ENCODE results near the gene POLE.

The POLE gene

GRCh38 chr12:132659146-132659545, 28.0 kb downstream of the POLE start:
- peaks cover 15 to 94% (median 78%) of the 10 kb centered on the region in 5 donors for H3K36me3 ChIP-seq (ENCODE audit: control insufficient read depth in 5 of 5, insufficient read depth in 5 of 5, low read length in 5 of 5)
- no peaks in the 10 kb centered on the region for H3K9me3 ChIP-seq (ENCODE audit: control insufficient read depth in 5 of 5, low read length in 5 of 5)
- H3K27me3 ChIP-seq (ENCODE audit: control insufficient read depth in 5 of 5, insufficient read depth in 4 of 5, low read length in 5 of 5) = no peaks in the 10 kb centered on the region
- peaks cover 2 to 32% (median 10%) of the 10 kb centered on the region in 5 donors for H3K4me1 ChIP-seq (ENCODE audit: control insufficient read depth in 5 of 5, insufficient read depth in 5 of 5, low read length in 5 of 5)
- no peak overlapping the region for H3K9ac ChIP-seq (ENCODE audit: low read length in 5 of 5)
- H3K27ac ChIP-seq (ENCODE audit: low read depth, low read length) = no peak overlapping the region
- H3K4me3 ChIP-seq (ENCODE audit: low read depth in 1 of 5, low read length in 5 of 5) = no peak overlapping the region

DNA sequence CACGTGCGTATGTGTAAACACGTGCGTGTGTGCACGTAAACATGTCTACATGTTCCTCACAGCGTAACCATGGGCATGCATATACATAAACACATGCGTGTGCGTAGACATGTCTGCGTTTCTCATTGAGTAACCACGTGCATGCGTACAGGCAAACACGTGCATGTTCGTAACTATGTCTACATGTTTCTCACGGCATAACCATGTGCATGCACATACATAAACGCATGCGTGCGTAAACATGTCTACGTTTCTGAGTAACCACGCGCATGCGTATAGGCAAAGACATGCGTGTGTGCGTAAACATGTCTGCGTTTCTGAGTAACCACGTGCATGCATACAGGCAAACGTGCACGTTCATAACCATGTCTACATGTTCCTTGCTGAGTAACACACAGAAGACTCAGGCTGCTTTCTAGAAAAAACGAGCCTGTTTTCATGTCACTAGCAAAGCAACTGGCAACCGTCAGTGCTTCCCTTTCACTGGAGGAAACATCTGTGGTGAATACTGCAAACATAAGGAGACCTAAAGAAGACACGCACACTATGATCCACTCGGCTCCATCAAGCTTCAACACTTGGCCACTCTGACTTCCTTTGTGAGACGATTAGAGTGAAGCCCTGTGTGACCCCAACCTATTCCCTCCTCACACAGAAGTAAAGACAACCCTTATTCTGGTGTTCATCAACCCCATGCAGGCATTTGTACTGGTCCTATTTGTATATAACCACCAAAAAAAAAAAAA, 28.8 kb downstream of the POLE start:
- H3K9ac ChIP-seq (ENCODE audit: low read length in 5 of 5) = no peak overlapping the region
- no peak overlapping the region for H3K27ac ChIP-seq (ENCODE audit: low read depth, low read length)
- H3K9me3 ChIP-seq (ENCODE audit: control insufficient read depth in 5 of 5, low read length in 5 of 5) = no peaks in the 10 kb centered on the region
- H3K4me1 ChIP-seq (ENCODE audit: control insufficient read depth in 5 of 5, insufficient read depth in 5 of 5, low read length in 5 of 5) = peaks cover 2 to 29% (median 10%) of the 10 kb centered on the region in 5 donors
- H3K36me3 ChIP-seq (ENCODE audit: control insufficient read depth in 5 of 5, insufficient read depth in 5 of 5, low read length in 5 of 5) = peaks cover 20 to 92% (median 76%) of the 10 kb centered on the region in 5 donors
- no peak overlapping the region for H3K4me3 ChIP-seq (ENCODE audit: low read depth in 1 of 5, low read length in 5 of 5)
- no peaks in the 10 kb centered on the region for H3K27me3 ChIP-seq (ENCODE audit: control insufficient read depth in 5 of 5, insufficient read depth in 4 of 5, low read length in 5 of 5)

DNA sequence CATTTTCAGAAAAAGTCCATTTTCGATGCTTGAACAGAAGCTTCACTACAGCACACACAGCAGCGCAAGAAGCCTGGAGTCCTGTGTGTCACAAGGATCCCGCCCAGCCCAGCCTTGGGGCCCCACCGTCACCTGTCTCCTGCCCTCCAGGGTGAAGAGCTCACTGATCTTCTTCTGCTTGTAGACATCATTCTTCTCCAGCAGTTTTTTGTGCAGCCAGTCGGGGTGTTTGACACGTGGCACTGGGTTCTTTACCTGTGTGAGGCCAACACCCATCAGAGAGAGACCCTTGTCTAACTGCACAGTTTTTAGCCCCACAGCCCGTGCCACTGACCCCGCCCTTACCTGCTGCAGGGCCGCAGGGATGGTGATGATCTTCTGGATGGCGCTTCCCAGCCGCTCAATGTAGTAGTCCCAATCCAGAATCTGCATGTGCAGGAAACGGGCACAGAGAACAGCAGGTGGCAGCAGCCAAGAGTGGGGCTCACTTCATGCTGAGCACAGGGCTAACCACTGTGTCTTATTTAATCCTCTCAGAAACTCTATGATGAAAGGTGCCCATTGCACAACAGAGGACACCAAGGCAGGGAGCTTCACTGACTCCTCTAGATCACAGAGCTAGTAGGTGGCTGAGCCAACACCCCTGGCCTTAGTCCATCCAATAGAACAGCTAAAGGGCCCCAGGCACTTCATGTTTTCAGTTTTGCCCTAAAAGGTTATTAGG, 30.0 kb downstream of the POLE start:
- peaks cover 20 to 91% (median 73%) of the 10 kb centered on the region in 5 donors for H3K36me3 ChIP-seq (ENCODE audit: control insufficient read depth in 5 of 5, insufficient read depth in 5 of 5, low read length in 5 of 5)

GRCh38 chr12:132653567-132654290, 33.4 kb downstream of the POLE start:
- Histone ChIP-seq H3K4me3 (ENCODE audit: low read depth in 1 of 5, low read length in 5 of 5) (no peak overlapping the region), H3K9me3 (ENCODE audit: control insufficient read depth in 5 of 5, low read length in 5 of 5) (no peaks in the 10 kb centered on the region), H3K4me1 (ENCODE audit: control insufficient read depth in 5 of 5, insufficient read depth in 5 of 5, low read length in 5 of 5) (peaks cover 0 to 4% (median 0%) of the 10 kb centered on the region in 5 donors), H3K9ac (ENCODE audit: low read length in 5 of 5) (no peak overlapping the region), H3K27ac (ENCODE audit: low read depth, low read length) (no peak overlapping the region), H3K36me3 (ENCODE audit: control insufficient read depth in 5 of 5, insufficient read depth in 5 of 5, low read length in 5 of 5) (peaks cover 18 to 82% (median 58%) of the 10 kb centered on the region in 5 donors), H3K27me3 (ENCODE audit: control insufficient read depth in 5 of 5, insufficient read depth in 4 of 5, low read length in 5 of 5) (no peaks in the 10 kb centered on the region)

More for the DNA sequence above, 30.0 kb downstream of the POLE start:
- Histone ChIP-seq H3K27me3 (ENCODE audit: control insufficient read depth in 5 of 5, insufficient read depth in 4 of 5, low read length in 5 of 5) (no peaks in the 10 kb centered on the region), H3K4me1 (ENCODE audit: control insufficient read depth in 5 of 5, insufficient read depth in 5 of 5, low read length in 5 of 5) (peaks cover 2 to 18% (median 4%) of the 10 kb centered on the region in 5 donors), H3K9ac (ENCODE audit: low read length in 5 of 5) (no peak overlapping the region), H3K9me3 (ENCODE audit: control insufficient read depth in 5 of 5, low read length in 5 of 5) (no peaks in the 10 kb centered on the region), H3K4me3 (ENCODE audit: low read depth in 1 of 5, low read length in 5 of 5) (no peak overlapping the region), H3K27ac (ENCODE audit: low read depth, low read length) (no peak overlapping the region)

DNA sequence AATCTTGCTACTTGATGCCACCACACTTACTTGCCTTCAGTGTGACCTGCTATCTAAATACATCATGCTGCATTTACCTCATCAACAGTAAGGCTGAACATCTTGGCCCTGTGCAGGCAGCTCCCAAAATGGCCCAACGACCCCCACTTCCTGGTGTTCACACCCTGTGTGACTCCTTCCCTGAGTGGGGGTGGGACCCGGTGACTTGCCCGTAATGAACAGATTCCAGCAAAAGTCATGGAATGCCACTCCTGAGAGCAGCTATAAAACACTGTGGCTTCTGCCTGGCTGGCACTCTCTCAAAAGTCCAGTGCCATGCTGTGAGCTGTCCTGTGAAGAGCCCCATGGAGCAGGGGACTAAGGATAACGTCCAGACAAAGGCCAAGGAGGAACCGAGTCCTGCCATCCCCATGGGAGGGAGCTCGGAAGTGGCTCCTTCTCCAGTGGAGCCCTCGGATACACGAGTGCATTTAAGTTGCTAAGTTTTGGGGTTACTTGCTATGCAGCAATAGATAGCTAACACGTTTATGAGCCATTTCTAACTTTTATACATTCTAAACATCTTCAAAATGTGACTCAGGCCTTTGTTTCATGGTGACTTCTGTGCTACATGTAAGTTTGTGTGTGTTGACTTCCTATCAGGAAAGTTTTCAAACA, 35.6 kb downstream of the POLE start:
- Histone ChIP-seq H3K9ac (ENCODE audit: low read length in 5 of 5) (no peak overlapping the region), H3K4me1 (ENCODE audit: control insufficient read depth in 5 of 5, insufficient read depth in 5 of 5, low read length in 5 of 5) (no peaks in the 10 kb centered on the region), H3K36me3 (ENCODE audit: control insufficient read depth in 5 of 5, insufficient read depth in 5 of 5, low read length in 5 of 5) (peaks cover 5 to 77% (median 54%) of the 10 kb centered on the region in 5 donors), H3K4me3 (ENCODE audit: low read depth in 1 of 5, low read length in 5 of 5) (no peak overlapping the region), H3K27ac (ENCODE audit: low read depth, low read length) (no peak overlapping the region), H3K27me3 (ENCODE audit: control insufficient read depth in 5 of 5, insufficient read depth in 4 of 5, low read length in 5 of 5) (no peaks in the 10 kb centered on the region), H3K9me3 (ENCODE audit: control insufficient read depth in 5 of 5, low read length in 5 of 5) (no peaks in the 10 kb centered on the region)

GRCh38 chr12:132649226-132649945, 37.8 kb downstream of the POLE start:
- Histone ChIP-seq H3K9ac (ENCODE audit: low read length in 5 of 5) (no peak overlapping the region), H3K4me3 (ENCODE audit: low read depth in 1 of 5, low read length in 5 of 5) (no peak overlapping the region), H3K4me1 (ENCODE audit: control insufficient read depth in 5 of 5, insufficient read depth in 5 of 5, low read length in 5 of 5) (no peaks in the 10 kb centered on the region), H3K27me3 (ENCODE audit: control insufficient read depth in 5 of 5, insufficient read depth in 4 of 5, low read length in 5 of 5) (no peaks in the 10 kb centered on the region), H3K27ac (ENCODE audit: low read depth, low read length) (no peak overlapping the region), H3K36me3 (ENCODE audit: control insufficient read depth in 5 of 5, insufficient read depth in 5 of 5, low read length in 5 of 5) (peaks cover 5 to 70% (median 50%) of the 10 kb centered on the region in 5 donors), H3K9me3 (ENCODE audit: control insufficient read depth in 5 of 5, low read length in 5 of 5) (no peaks in the 10 kb centered on the region)

DNA sequence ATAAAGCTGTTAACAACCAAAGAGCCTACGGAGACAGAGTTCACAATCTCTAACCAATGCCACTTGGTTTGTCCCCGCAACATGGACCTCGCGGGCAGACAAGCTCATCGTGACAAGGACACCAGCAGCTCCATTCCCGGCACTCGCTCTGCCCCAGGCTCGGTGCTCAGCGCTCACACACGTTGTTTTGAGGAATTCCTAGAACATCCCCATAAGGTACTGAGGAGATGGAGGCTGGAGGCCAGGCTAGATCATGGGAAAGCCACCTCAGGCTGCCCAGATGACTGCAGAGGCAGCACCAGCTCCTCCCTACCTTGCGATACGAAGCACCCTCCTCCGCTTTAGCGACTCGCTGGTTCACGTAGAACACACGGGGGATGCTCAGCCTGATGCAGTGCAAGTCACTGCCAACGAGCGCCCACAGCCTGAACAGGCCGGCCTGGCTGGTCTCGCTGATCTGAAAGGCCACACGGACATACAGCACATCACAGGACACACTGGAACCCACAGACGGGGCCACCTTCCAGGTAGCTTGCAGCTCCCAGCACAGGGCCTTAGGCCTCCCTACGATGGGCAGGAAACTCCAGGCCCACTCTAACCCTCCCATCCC, 38.4 kb downstream of the POLE start:
- no peak overlapping the region for H3K4me3 ChIP-seq (ENCODE audit: low read depth in 1 of 5, low read length in 5 of 5)
- H3K9ac ChIP-seq (ENCODE audit: low read length in 5 of 5) = no peak overlapping the region
- no peak overlapping the region for H3K27ac ChIP-seq (ENCODE audit: low read depth, low read length)
- no peaks in the 10 kb centered on the region for H3K9me3 ChIP-seq (ENCODE audit: control insufficient read depth in 5 of 5, low read length in 5 of 5)
- H3K4me1 ChIP-seq (ENCODE audit: control insufficient read depth in 5 of 5, insufficient read depth in 5 of 5, low read length in 5 of 5) = no peaks in the 10 kb centered on the region
- H3K27me3 ChIP-seq (ENCODE audit: control insufficient read depth in 5 of 5, insufficient read depth in 4 of 5, low read length in 5 of 5) = no peaks in the 10 kb centered on the region
- peaks cover 3 to 73% (median 53%) of the 10 kb centered on the region in 5 donors for H3K36me3 ChIP-seq (ENCODE audit: control insufficient read depth in 5 of 5, insufficient read depth in 5 of 5, low read length in 5 of 5)

- Histone ChIP-seq H3K9me3 (ENCODE audit: control insufficient read depth in 5 of 5, low read length in 5 of 5) (no peaks in the 10 kb centered on the region), H3K36me3 (ENCODE audit: control insufficient read depth in 5 of 5, insufficient read depth in 5 of 5, low read length in 5 of 5) (peaks cover 0 to 73% (median 56%) of the 10 kb centered on the region in 5 donors), H3K4me1 (ENCODE audit: control insufficient read depth in 5 of 5, insufficient read depth in 5 of 5, low read length in 5 of 5) (no peaks in the 10 kb centered on the region), H3K27ac (ENCODE audit: low read depth, low read length) (no peak overlapping the region), H3K9ac (ENCODE audit: low read length in 5 of 5) (no peak overlapping the region), H3K4me3 (ENCODE audit: low read depth in 1 of 5, low read length in 5 of 5) (no peak overlapping the region), H3K27me3 (ENCODE audit: control insufficient read depth in 5 of 5, insufficient read depth in 4 of 5, low read length in 5 of 5) (no peaks in the 10 kb centered on the region)
These were observed 39.3 kb downstream of the POLE start for GRCh38 chr12:132647858-132648257.

DNA sequence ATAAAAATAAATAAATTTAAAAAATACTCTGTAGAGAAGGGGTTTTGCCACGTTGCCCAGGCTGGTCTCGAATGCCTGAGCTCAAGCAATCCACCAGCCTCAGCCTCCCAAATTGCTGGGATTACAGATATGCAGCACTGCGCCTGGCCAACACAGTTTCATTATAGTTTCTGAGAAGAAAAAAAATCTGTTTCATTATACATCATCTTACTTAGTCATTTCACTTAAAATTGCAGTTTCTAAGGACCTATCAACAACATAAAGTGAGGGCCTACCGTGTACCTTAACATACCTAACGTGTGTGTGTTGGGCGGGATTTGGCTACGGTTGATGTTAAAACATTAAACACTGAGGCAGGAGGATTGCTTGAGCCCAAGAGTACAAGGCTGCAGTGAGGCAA, 40.3 kb downstream of the POLE start:
- Histone ChIP-seq H3K27ac (ENCODE audit: low read depth, low read length) (no peak overlapping the region), H3K4me3 (ENCODE audit: low read depth in 1 of 5, low read length in 5 of 5) (no peak overlapping the region), H3K4me1 (ENCODE audit: control insufficient read depth in 5 of 5, insufficient read depth in 5 of 5, low read length in 5 of 5) (no peaks in the 10 kb centered on the region), H3K27me3 (ENCODE audit: control insufficient read depth in 5 of 5, insufficient read depth in 4 of 5, low read length in 5 of 5) (no peaks in the 10 kb centered on the region), H3K9me3 (ENCODE audit: control insufficient read depth in 5 of 5, low read length in 5 of 5) (no peaks in the 10 kb centered on the region), H3K36me3 (ENCODE audit: control insufficient read depth in 5 of 5, insufficient read depth in 5 of 5, low read length in 5 of 5) (peaks cover 0 to 75% (median 61%) of the 10 kb centered on the region in 5 donors), H3K9ac (ENCODE audit: low read length in 5 of 5) (no peak overlapping the region)

Measured in subcutaneous abdominal adipose tissue (tissue), 5 donors.